Measurements from ENCODE around the gene BEND4. TPM values are rescaled to one million over a fixed set of nuclear protein-coding genes. Genes with fewer than 3 reads are reported as not detected.
"Not testable (repeated sequence)": the region's sequence is repeated elsewhere in the genome, so short reads cannot be mapped to it uniquely, and the experiment has no call there.

Gene BEND4
- not detected for total RNA-seq
- long read RNA-seq, result 0 reads

DNA sequence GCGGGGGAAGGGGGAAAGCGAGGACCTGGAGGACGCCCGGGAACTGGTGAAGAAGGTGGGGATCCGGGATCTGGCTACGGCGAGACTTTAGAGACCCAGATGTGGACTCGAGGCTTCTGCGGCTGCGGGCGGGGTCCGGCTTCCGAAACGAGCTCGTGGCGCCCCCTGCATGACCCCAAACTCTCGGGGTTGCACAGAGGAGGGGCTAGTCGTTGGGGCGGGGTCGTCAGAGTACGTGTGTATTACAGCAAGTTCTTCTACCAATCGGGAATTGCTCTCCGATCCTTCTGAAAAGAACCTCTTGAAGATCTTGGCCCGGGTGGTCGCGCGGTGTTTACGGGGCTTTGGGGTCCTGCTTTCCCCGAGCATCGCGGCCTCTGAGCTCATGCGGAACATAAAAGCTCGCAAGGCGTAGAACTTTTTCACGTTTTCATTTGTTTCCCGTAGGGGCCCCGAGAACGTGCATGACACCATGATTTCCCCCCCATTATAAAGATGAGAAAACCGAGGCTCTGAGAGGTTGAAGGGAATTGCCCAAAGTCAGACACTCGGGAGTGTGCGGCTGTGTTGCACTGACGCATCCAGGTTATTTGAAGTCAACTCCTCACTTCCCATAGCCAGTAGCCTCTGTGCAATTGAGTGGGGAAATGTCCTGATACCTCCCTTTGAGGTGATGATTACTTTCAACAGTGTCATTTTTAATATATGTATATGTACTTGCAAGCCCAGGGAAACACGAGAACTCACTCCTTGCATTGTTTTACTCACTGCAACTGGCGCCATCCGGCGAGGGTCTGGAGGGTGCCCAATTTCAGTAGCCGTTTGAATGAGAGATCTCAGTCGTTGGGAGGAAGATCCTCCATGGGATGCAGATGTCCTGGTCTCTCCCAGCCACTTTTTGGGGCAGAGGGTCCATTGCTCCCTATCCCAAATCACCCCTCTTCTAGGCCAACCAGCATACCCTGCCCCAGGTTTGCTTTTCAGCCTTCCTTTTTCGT is at the start of gene BEND4:
TSS of gene BEND4 (minus strand) at position 149 of the 998 bp plus-strand sequence. CDS start 512 bp downstream, outside the sequence.
- intact Hi-C loops (cut with DNase I), result no loop called here

DNA sequence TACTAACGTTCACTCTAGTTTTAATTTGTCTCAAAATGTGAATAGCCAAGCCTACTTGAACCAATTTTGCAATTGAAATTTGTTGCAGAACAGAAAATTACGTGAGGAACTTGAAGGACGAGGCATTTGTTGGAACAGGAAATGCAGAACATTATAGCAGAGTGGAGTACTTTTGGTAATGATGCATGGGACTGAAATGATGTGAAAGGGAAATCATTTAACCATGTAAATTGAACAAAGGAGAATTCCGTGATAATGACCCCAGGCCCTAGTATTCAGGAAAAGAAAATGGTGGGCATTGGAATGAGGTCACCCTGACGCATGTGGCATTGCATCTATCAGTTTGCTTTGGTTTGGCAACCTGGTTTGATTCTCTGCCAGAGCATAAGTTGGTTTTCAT is 44.9 kb upstream of the BEND4 start:
- intact Hi-C loops (cut with DNase I), result no loop called here
- no peak for DNase-seq (ENCODE audit: low spot score)

More for the DNA sequence above, at the start of gene BEND4:
- no peak for DNase-seq (ENCODE audit: low spot score)

- intact Hi-C loops (cut with DNase I), result no loop called here
- no peak for DNase-seq (ENCODE audit: low spot score)
Observed at GRCh38 chr4:42172921-42173320, 20.5 kb upstream of the BEND4 start.

- DNase-seq (ENCODE audit: low spot score), result no peak
- intact Hi-C loops (cut with DNase I), result no loop called here
Observed at GRCh38 chr4:42172128-42172790, 19.8 kb upstream of the BEND4 start.

DNA sequence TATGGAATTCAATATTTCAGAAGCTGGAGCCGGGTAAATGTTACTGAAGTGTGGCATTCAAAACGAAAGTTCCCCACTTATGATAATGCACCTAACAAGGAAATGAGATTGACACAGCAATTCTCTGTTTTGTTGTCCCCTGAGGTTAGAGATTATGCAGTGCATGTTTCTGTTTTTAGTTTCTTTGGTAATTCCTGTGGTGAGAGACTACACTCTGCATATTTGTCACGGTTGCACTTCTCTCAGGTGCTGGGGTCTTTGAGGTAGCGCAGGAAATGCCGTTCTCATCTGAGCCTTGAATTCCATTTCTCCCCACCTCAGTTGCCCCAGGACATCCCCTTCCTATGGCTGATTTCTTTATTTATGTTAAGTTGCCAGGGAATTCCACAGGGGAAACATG is 15.3 kb upstream of the BEND4 start:
- intact Hi-C loops (cut with DNase I), result no loop called here
- DNase-seq (ENCODE audit: low spot score), result no peak

DNA sequence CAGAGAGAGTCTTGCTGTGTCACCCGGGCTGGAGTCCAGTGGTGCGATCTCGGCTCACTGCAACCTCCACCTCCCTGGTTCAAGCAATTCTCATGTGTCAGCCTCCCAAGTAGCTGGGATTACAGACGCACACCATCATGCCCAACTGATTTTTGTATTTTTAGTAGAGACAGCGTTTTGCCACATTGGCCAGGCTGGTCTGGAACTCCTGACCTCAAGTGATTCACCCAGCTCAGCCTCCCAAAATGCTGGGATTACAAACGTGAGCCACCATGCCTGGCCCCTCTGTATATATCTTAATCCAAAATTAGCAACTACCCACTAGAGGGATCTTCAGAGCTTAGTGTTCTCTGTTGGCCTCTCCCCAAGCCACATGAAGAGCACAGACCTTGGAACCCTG is 13.7 kb upstream of the BEND4 start:
- DNase-seq (ENCODE audit: low spot score); intact Hi-C loops (cut with DNase I): not testable (repeated sequence)

- no peak for DNase-seq (ENCODE audit: low spot score)
- intact Hi-C loops (cut with DNase I), result no loop called here
Observed at GRCh38 chr4:42159271-42160001, 7.0 kb upstream of the BEND4 start.

GRCh38 chr4:42151568-42152506 is 618 bp downstream of the BEND4 start:
- DNase-seq (ENCODE audit: low spot score), result no peak
- intact Hi-C loops (cut with DNase I), result no loop called here

GRCh38 chr4:42150653-42151567 is 1.5 kb downstream of the BEND4 start:
- DNase-seq (ENCODE audit: low spot score), result no peak
- intact Hi-C loops (cut with DNase I), result no loop called here

- DNase-seq (ENCODE audit: low spot score), result no peak
- intact Hi-C loops (cut with DNase I), result no loop called here
Observed at GRCh38 chr4:42149004-42149403, 3.5 kb downstream of the BEND4 start.

DNA sequence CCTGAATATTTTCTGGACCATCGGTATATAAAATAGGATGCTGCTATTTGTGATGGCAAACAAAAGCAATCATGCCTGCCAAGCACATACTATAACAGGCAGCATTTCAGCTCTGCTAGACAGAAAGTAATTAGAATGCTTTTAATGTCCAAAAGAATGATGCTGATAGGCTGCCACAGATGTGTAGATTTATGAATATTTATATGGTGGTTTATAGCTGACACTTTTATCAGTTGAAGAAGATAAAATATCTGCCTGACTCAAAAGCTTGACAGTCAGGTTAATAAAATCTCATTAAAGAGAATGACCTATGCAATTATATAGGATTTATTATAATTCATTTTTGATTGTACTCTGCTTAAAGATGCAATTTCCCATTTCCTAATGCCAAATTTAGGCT is 4.0 kb downstream of the BEND4 start:
- intact Hi-C loops (cut with DNase I), result no loop called here
- DNase-seq (ENCODE audit: low spot score), result no peak

DNA sequence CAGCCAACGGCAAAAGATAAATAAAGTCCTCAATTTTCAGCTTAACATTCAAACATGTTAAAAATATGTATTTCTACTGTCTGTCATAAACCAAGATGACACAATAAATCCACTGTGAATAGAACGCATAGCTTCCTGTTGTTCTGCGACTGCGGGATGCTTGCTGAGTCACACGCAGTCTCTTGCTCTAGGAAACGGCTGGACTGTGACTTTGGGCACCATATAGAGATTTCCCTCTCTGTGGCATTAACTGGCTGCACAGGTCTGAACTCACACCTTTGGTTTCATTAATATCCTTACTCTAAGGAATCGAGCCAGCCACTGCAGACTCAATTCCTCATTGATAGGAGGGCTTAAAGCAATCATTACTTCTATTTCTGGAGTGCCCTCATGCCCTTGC is 8.4 kb downstream of the BEND4 start:
- no peak for DNase-seq (ENCODE audit: low spot score)
- intact Hi-C loops (cut with DNase I), result no loop called here

- intact Hi-C loops (cut with DNase I), result no loop called here
- DNase-seq (ENCODE audit: low spot score), result no peak
Observed at GRCh38 chr4:42142591-42142990, 9.9 kb downstream of the BEND4 start.

DNA sequence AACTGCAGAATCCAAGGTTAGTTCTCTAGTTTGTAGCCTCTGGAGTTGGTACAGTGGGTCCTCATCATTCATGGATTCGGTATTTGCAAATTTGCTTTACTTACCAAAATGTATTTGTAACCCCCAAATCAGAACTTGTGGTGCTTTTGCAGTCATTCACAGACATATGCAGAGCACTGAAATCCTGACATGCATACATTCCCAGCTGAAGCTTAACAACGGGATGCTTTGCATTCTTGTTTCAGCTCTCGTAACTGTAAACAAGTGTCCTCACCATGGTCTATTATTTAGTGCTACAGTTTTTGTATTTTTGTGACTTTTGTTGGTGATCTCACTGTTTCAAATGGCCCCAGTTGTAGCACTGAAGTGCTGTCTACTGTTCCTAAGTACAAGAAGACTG is 16.1 kb downstream of the BEND4 start:
- intact Hi-C loops (cut with DNase I), result no loop called here
- DNase-seq (ENCODE audit: low spot score), result no peak

GRCh38 chr4:42133006-42133405 is 19.4 kb downstream of the BEND4 start:
- intact Hi-C loops (cut with DNase I), result no loop called here
- no peak for DNase-seq (ENCODE audit: low spot score)

- DNase-seq (ENCODE audit: low spot score), result no peak
- intact Hi-C loops (cut with DNase I), result no loop called here
Observed at GRCh38 chr4:42132099-42132498, 20.4 kb downstream of the BEND4 start.

DNA sequence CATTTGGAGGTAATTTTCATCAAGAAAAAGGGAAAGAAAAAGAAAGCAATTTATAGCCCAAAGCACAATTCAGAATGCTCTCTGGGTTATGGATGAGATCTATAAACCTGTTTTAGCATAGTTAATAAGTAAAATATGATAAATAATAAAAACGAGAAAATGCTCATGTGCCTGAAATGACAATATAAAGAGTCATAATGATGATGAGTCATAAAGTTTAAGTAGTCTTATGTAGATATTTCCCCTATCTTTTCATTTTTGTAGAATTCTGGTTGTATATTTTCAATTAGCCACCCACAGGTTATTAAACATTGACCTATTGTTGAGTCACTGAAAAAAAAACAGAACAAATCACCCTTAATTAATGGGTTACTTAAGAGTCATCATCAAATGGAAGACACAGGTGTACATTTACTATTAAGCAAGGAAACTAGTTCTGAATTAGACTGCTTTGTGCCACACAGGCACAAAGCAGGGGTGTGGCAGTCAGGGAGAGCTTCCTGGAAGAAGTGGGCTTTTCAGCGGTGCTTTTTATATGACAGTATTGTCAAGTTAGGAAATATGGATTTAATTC is 29.3 kb downstream of the BEND4 start:
- intact Hi-C loops (cut with DNase I), result no loop called here
- no peak for DNase-seq (ENCODE audit: low spot score)

DNA sequence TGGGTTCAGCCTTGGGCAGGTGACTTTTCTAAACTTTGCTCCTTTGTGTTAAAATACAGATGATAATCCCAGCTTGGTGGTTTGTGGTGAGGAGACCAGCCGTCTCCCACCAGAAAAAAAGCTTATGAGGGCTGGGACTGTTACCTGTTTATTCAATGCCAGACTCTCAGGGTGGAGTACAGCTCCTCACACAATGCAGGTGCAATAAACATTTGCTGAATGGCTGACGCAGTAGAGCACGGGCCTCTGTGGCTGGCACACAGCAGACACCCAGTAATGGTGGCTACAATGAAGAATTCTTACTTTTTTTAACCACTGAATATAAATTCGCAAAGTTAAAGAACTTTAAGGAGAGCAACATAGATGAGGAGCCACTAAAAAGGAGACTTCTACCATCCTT is 30.2 kb downstream of the BEND4 start:
- intact Hi-C loops (cut with DNase I), result no loop called here
- no peak for DNase-seq (ENCODE audit: low spot score)
